ENCODE measurements around the gene BCAR1.

The BCAR1 gene

GRCh38 chr16:75196836-75197235 is 54.6 kb downstream of the BCAR1 start:
- no peak for DNase-seq

DNA sequence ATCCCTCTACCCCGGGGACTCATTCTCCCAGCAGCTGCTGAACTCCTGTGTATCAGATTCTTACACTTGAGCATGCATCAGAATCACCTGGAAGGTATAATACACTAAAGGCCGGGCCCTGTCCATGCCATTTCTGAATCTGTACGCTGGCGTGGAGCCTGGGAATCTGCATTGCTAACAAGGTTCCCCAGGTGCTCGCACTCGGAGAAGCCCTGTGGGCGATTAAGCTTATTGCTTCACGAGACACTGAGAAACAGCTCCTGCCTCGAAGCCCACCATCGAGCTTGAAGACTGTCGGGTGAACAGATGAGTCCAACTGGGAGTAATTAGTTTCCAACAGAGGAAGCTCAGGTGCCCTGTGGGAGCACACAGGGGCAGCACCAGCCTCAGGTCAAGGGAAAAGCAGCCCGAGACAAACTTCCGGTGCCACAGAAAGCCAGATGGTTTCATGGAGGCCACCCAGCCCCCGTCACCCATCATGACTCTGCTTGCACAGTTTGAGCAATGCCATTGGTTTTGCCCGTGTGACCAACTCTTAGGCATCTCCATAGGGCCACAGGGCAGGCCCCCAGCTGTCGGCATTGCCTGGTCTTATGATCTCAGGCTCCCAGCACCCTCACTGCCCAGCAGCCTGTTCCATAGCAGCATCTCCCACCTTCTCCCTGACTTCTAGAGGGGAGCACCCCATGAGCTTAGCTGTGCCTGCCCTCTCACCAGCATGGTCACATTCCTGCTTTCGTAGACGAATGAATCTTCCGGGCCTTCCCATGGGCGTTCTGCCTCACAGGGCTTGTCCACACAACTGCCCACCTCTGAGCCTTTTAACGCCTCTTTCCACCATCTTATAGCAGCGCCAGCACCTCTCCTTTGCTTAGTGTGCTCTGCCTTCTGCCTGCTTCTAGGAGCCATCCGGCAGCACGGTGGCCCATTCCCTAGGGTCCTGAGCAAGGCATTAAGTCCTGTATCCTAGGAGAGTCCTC is 55.3 kb downstream of the BCAR1 start:
- DNase-seq: no peak

GRCh38 chr16:75193730-75194444 is 57.5 kb downstream of the BCAR1 start:
- DNase-seq: no peak

- no peak for DNase-seq
Measured at GRCh38 chr16:75193265-75193650, 58.2 kb downstream of the BCAR1 start.

GRCh38 chr16:75192606-75193264 is 58.7 kb downstream of the BCAR1 start:
- no peak for DNase-seq

- no peak for DNase-seq
Measured at GRCh38 chr16:75189638-75190245, 61.7 kb downstream of the BCAR1 start.

DNA sequence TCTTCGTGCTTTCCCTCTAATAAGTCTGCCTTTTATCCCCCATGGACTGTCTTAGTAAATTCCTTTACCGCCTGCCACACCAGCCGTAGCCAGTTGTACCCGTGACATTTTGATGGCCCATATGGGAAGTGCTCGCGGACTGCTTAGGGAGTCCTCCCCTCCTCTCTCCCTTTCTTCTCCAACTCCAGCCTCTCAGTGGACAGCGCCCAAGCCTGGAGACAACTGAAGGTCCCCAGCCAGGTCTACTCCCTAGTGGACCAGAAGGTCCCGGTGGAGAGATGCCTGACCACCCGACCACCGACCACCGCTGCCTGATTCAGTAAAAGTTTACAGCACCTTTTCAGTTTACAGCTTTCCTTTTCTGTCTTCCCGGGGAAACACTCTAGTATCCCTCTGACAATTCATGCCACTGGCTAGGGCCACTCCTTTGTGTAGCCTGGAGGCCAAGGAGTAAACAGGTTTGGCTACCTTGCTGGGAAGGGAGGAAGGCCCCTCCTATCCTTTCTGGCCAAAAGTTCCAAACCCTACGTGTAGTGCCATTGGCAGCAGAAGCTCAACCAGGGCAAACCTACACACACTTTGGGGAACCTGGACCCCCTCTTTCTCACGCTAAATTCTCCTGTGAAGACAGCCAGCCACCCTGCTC is 62.5 kb downstream of the BCAR1 start:
- DNase-seq: no peak

DNA sequence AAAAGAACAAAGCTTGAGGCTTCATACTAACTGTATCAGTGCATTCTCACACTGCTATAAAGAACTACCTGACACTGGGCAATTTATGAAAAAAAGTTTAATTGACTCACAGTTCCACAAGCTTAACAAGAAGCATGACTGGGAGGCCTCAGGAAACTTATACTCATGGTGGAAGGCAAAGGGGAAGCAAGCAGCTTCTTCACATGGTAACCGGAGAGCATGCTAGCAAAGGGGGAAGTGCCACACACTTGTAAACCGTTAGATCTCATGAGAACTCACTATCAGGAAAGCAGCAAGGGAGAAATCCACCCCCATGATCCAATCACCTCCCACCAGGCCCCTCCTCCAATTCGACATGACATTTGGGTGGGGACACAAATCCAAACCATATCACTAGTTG is 69.8 kb downstream of the BCAR1 start:
- DNase-seq: no peak

- no peak for DNase-seq
Measured at GRCh38 chr16:75179208-75179607, 72.2 kb downstream of the BCAR1 start.
